ENCODE measurements around the gene KRTAP12-1. TPM values are rescaled to one million over a fixed set of nuclear protein-coding genes. Genes with fewer than 3 reads are reported as not detected.
"Not testable (repeated sequence)": the region's sequence is repeated elsewhere in the genome, so short reads cannot be mapped to it uniquely, and the experiment has no call there.

Gene KRTAP12-1
- total and polyA plus RNA-seq, 8 donors = 2.0 TPM; not detected in 7

- Histone ChIP-seq H3K9me3 (peaks cover 3 to 24% (median 20%) of the 10 kb centered on the region in 4 donors), H3K4me3 (no peak overlapping the region), H3K4me1 (no peaks in the 10 kb centered on the region), H3K36me3 (no peaks in the 10 kb centered on the region), H3K27ac (no peak overlapping the region), H3K27me3 (peaks cover 9 to 47% (median 28%) of the 10 kb centered on the region in 3 donors)
- intact Hi-C loops (cut with DNase I; ENCODE audit: low total_unique reads) = no loop called here
- no peak for DNase-seq
- 57 to 69% (median 64%) methylated on average over 11 of the region's 11 CpGs for WGBS, 5 donors
- TF ChIP-seq POLR2A (IDR thresholded peaks at IDR 0.05) (no peak), POLR2AphosphoS5 (IDR thresholded peaks at IDR 0.05) (no peak), EP300 (IDR thresholded peaks at IDR 0.05) (no peak), CTCF (IDR thresholded peaks at IDR 0.05) (no peak)
These were observed 12.8 kb upstream of the KRTAP12-1 start for GRCh38 chr21:44694776-44695175.

GRCh38 chr21:44692798-44693512 is 11.0 kb upstream of the KRTAP12-1 start:
- WGBS, 5 donors = 49 to 58% (median 50%) methylated on average over 2 of the region's 2 CpGs
- Histone ChIP-seq H3K36me3 (no peaks in the 10 kb centered on the region), H3K27ac (no peak overlapping the region), H3K27me3 (peaks cover 6 to 40% (median 21%) of the 10 kb centered on the region in 3 donors), H3K4me3 (no peak overlapping the region), H3K9me3 (peaks cover 3 to 24% (median 20%) of the 10 kb centered on the region in 4 donors), H3K4me1 (no peaks in the 10 kb centered on the region)
- intact Hi-C loops (cut with DNase I; ENCODE audit: low total_unique reads) = no loop called here
- TF ChIP-seq POLR2AphosphoS5 (IDR thresholded peaks at IDR 0.05) = no peak
- no peak for TF ChIP-seq CTCF (IDR thresholded peaks at IDR 0.05)
- TF ChIP-seq EP300 (IDR thresholded peaks at IDR 0.05) = no peak
- no peak for TF ChIP-seq POLR2A (IDR thresholded peaks at IDR 0.05)
- no peak for DNase-seq

GRCh38 chr21:44691686-44692085 is 9.7 kb upstream of the KRTAP12-1 start:
- H3K27ac ChIP-seq = no peak overlapping the region
- intact Hi-C loops (cut with DNase I; ENCODE audit: low total_unique reads) = no loop called here
- peaks cover 0 to 40% (median 23%) of the 10 kb centered on the region in 3 donors for H3K27me3 ChIP-seq
- WGBS, 5 donors = 51 to 64% (median 54%) methylated on average over 2 of the region's 2 CpGs
- H3K36me3 ChIP-seq = no peaks in the 10 kb centered on the region
- no peak for DNase-seq
- H3K4me3 ChIP-seq = no peak overlapping the region
- peaks cover 3 to 24% (median 20%) of the 10 kb centered on the region in 4 donors for H3K9me3 ChIP-seq
- no peaks in the 10 kb centered on the region for H3K4me1 ChIP-seq
- TF ChIP-seq EP300 (IDR thresholded peaks at IDR 0.05) (no peak), POLR2AphosphoS5 (IDR thresholded peaks at IDR 0.05) (no peak), POLR2A (IDR thresholded peaks at IDR 0.05) (no peak), CTCF (IDR thresholded peaks at IDR 0.05) (no peak)

GRCh38 chr21:44689740-44690139 is 7.8 kb upstream of the KRTAP12-1 start:
- H3K36me3 ChIP-seq; intact Hi-C loops (cut with DNase I; ENCODE audit: low total_unique reads); H3K27ac ChIP-seq; H3K4me1 ChIP-seq; H3K4me3 ChIP-seq; DNase-seq: not testable (repeated sequence)
- Histone ChIP-seq H3K9me3 (peaks cover 3 to 24% (median 20%) of the 10 kb centered on the region in 4 donors), H3K27me3 (peaks cover 0 to 38% (median 28%) of the 10 kb centered on the region in 3 donors)
- WGBS, 5 donors = 87 to 94% (median 89%) methylated on average over 3 of the region's 3 CpGs

- 28 to 43% (median 36%) methylated on average over 11 of the region's 11 CpGs for WGBS, 5 donors
- Histone ChIP-seq H3K36me3 (no peaks in the 10 kb centered on the region), H3K27ac (no peak overlapping the region), H3K4me1 (no peaks in the 10 kb centered on the region), H3K27me3 (peaks cover 0 to 39% (median 32%) of the 10 kb centered on the region in 3 donors), H3K9me3 (peaks cover 0 to 7% (median 3%) of the 10 kb centered on the region in 4 donors), H3K4me3 (no peak overlapping the region)
- no peak for DNase-seq
- TF ChIP-seq EP300 (IDR thresholded peaks at IDR 0.05) (no peak), CTCF (IDR thresholded peaks at IDR 0.05) (no peak), POLR2AphosphoS5 (IDR thresholded peaks at IDR 0.05) (no peak), POLR2A (IDR thresholded peaks at IDR 0.05) (no peak)
- intact Hi-C loops (cut with DNase I; ENCODE audit: low total_unique reads) = no loop called here
These were observed 5.7 kb upstream of the KRTAP12-1 start for GRCh38 chr21:44687671-44688070.

All from stomach (tissue), 9 donors.